ENCODE measurements around the gene ZNRF2.

- no peak for TF ChIP-seq POLR2A (IDR thresholded peaks at IDR 0.05)
- no peak for TF ChIP-seq CTCF (IDR thresholded peaks at IDR 0.05)
These were observed 47.1 kb upstream of the ZNRF2 start for GRCh38 chr7:30237271-30237695.
